ENCODE results near the gene TRAF3IP3.

DNA sequence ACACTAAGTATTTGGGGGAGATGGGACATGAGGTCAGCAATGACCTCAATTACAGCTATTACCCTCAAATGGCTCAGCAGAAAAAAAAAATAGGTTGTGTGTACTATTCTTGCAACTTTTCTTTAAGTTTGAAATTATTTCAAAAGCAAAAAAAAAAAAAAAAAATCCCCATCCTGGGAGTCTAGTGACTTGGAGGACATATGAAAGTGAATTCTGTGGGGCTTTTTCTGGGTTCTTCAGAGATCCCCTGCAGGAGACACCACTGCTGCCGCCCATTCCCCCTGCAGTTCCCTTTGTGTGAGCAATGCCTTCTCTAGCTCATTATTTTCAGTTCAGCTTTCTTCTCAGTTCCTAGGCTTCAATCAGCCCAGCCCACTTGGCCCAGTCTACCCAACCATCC lies 34.5 kb upstream of the TRAF3IP3 start:
- no peak for TF ChIP-seq YY1 (IDR thresholded peaks at IDR 0.05; ENCODE audit: insufficient read depth, insufficient read length)
- TF ChIP-seq ZNF274 (IDR thresholded peaks at IDR 0.05; ENCODE audit: low read depth, low read length): no peak
- TF ChIP-seq SUZ12 (IDR thresholded peaks at IDR 0.05; ENCODE audit: extremely low read depth, insufficient read depth, insufficient read length): no peak
